WTC11 (cell line): ENCODE data around the gene ADCY5. TPM values are rescaled to one million over a fixed set of nuclear protein-coding genes. Genes with fewer than 3 reads are reported as not detected.

Experiments used
- ATAC-seq: fragments of 200-7000 bp; cut with Tn5 transposase; 2 replicates; pipeline ENCODE4 v1.10.0; 2021; ENCODE audit warnings: mild to moderate bottlenecking, moderate library complexity
- CTCF ChIA-PET: fragments of 300-600 bp; sonication (Branson Sonifier 250); formaldehyde crosslinking; loops from one replicate; lab custom pipeline; 2021; ENCODE audit warnings: antibody characterized with exemption; lab: Charles Lee
- POLR2A ChIA-PET: fragments of 350-600 bp; sonication (Branson Sonifier 250); formaldehyde crosslinking; loops from one replicate; lab custom pipeline; 2021; ENCODE audit warnings: antibody characterized with exemption; lab: Charles Lee
- DNase-seq: peaks from one replicate; pipeline ENCODE4 v3.0.0; 2021; ENCODE audit warnings: low spot score
- H3K27ac Mint-ChIP-seq: 2 replicates; pipeline ENCODE4 v1.8.0; 2021; ENCODE audit warnings: mixed read lengths
- H3K27me3 Mint-ChIP-seq: 2 replicates; pipeline ENCODE4 v1.8.0; 2021; ENCODE audit warnings: low read depth, mild to moderate bottlenecking, moderate library complexity, mixed read lengths
- H3K36me3 Mint-ChIP-seq: 2 replicates; pipeline ENCODE4 v1.8.0; 2021; ENCODE audit warnings: mixed read lengths
- H3K4me1 Mint-ChIP-seq: 2 replicates; pipeline ENCODE4 v1.8.0; 2022; ENCODE audit warnings: mixed read lengths
- H3K4me3 Mint-ChIP-seq: 2 replicates; pipeline ENCODE4 v1.8.0; 2021; ENCODE audit warnings: mild to moderate bottlenecking, moderate library complexity, mixed read lengths
- H3K9me3 Mint-ChIP-seq: 2 replicates; pipeline ENCODE4 v1.8.0; 2021; ENCODE audit warnings: mixed read lengths
- CREM ChIP-seq: sonication (generic); formaldehyde crosslinking; IDR thresholded peaks from 2 replicates; pipeline ENCODE4 v1.8.1; 2022; ENCODE audit warnings: mild to moderate bottlenecking, missing genetic modification reagents, moderate library complexity
- ETV6 ChIP-seq: sonication (generic); formaldehyde crosslinking; IDR thresholded peaks from 2 replicates; pipeline ENCODE4 v1.8.1; 2022; ENCODE audit warnings: mild to moderate bottlenecking, missing genetic modification reagents
- FOXP1 ChIP-seq: sonication (generic); formaldehyde crosslinking; IDR thresholded peaks from 2 replicates; pipeline ENCODE4 v1.8.0; 2022; ENCODE audit warnings: missing genetic modification reagents, mild to moderate bottlenecking, moderate library complexity, borderline replicate concordance
- GABPB1 ChIP-seq: sonication (generic); formaldehyde crosslinking; IDR thresholded peaks from 2 replicates; pipeline ENCODE4 v1.8.1; 2023; ENCODE audit warnings: mild to moderate bottlenecking, missing genetic modification reagents
- GTF2I ChIP-seq: fragments of 250-450 bp; sonication (Bioruptor Pico); conservative IDR thresholded peaks from 2 replicates; pipeline ENCODE4 v1.4.0; 2021; ENCODE audit warnings: mild to moderate bottlenecking
- MYBL2 ChIP-seq: sonication (generic); formaldehyde crosslinking; IDR thresholded peaks from 2 replicates; pipeline ENCODE4 v1.8.1; 2023; ENCODE audit warnings: mild to moderate bottlenecking, moderate library complexity, missing genetic modification reagents
- SP1 ChIP-seq: sonication (generic); formaldehyde crosslinking; conservative IDR thresholded peaks from 2 replicates; pipeline ENCODE4 v1.8.1; 2022; ENCODE audit warnings: missing genetic modification reagents
- ZNF121 ChIP-seq: sonication (generic); formaldehyde crosslinking; IDR thresholded peaks from 2 replicates; pipeline ENCODE4 v1.8.0; 2023; ENCODE audit warnings: missing genetic modification reagents
- ZNF263 ChIP-seq: sonication (generic); formaldehyde crosslinking; IDR thresholded peaks from 2 replicates; pipeline ENCODE4 v1.8.1; 2022; ENCODE audit warnings: low read depth, mild to moderate bottlenecking, moderate library complexity, missing genetic modification reagents
- ZNF317 ChIP-seq: sonication (generic); formaldehyde crosslinking; IDR thresholded peaks from 2 replicates; pipeline ENCODE4 v1.8.1; 2023; ENCODE audit warnings: low read depth, mild to moderate bottlenecking, moderate library complexity, missing genetic modification reagents, borderline replicate concordance
- total RNA-seq: library from RNA; stranded (reverse); gene quantifications from 3 replicates; pipeline ENCODE4 v1.2.3, GENCODE V29; 2021
- TF ChIP-seq, protein P1 (sequence below): sonication (generic); formaldehyde crosslinking; IDR thresholded peaks from 2 replicates; pipeline ENCODE4 v1.8.1; 2023; ENCODE audit warnings: mild to moderate bottlenecking, missing genetic modification reagents
- TF ChIP-seq, protein P2 (sequence below): sonication (generic); formaldehyde crosslinking; IDR thresholded peaks from 2 replicates; pipeline ENCODE4 v1.8.1; 2022; ENCODE audit warnings: mild to moderate bottlenecking, moderate library complexity, missing genetic modification reagents
- TF ChIP-seq, protein P3 (sequence below): fragments of 200-600 bp; IDR thresholded peaks from 2 replicates; pipeline ENCODE4 v1.8.0; 2022; ENCODE audit warnings: antibody characterized with exemption
- TF ChIP-seq, protein P4 (sequence below): sonication (generic); formaldehyde crosslinking; IDR thresholded peaks from 2 replicates; pipeline ENCODE4 v1.8.0; 2022; ENCODE audit warnings: mild to moderate bottlenecking, missing genetic modification reagents
- TF ChIP-seq, protein P5 (sequence below): fragments of 250-450 bp; sonication (Bioruptor Pico); IDR thresholded peaks from 2 replicates; pipeline ENCODE4 v2.1.2; 2022; ENCODE audit warnings: mild to moderate bottlenecking, moderate library complexity
- TF ChIP-seq, protein P6 (sequence below): fragments of 250-450 bp; sonication (Bioruptor Pico); IDR thresholded peaks from 2 replicates; pipeline ENCODE4 v1.9.0; 2021; ENCODE audit warnings: mild to moderate bottlenecking

The ADCY5 gene
- total RNA-seq, 1 experiment from 2014 or later, result 23.5 TPM

DNA sequence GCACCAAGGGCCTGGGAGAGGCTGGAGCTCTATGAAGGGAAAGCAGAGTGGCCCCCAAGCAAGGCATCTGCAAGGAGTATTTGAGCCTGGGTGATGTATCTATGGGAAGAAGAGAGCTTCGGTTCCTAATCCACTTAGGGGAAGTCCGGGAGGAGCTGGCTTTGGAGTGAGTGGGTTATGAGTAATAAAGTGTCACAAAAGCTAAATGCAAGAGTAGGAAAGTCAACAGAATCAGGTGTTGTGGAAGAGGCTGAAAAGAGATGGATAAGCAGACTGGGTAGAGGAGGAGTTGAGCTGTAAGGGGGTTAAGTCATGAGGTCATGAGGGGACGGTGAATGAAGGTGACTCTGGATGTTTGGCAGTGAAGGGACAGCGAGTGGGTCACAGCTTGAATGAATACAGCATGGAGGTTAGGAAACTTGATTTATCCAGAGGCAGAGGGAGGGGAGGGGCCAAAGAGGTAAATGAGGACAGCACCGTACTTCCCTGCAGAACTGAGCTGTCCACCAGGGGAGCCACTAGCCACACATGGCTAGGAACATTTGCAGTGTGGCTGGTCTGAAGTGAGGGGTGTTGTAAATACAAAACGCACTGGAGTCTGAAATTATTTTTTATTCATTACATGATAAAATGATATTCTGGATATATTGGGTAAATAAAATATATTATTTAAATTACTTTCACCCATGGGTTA lies 83.3 kb downstream of the ADCY5 start:
- CTCF ChIA-PET, result interaction anchor here (0.6 to 3.1 kb wide), 35 partner anchors 9 to 387 kb away, joined by 3 to 32 read pairs (median 5); partner anchors contain the start of genes ADCY5 and SEC22A
- H3K9me3 Mint-ChIP-seq, result peaks cover 19% of the 10 kb centered on the region
- peak; percentile 67 for DNase-seq
- no peak overlapping the region for H3K27ac Mint-ChIP-seq
- H3K36me3 Mint-ChIP-seq, result peaks cover 7% of the 10 kb centered on the region; the same call in 1 of the 2 replicates
- H3K4me1 Mint-ChIP-seq, result peaks cover 4% of the 10 kb centered on the region
- TF ChIP-seq MYBL2 (no peak), SP1 (CRISPR knock-in tag) (no peak), ZNF317 (CRISPR knock-in tag) (no peak), ZNF263 (CRISPR knock-in tag) (no peak), FOXP1 (CRISPR knock-in tag) (no peak), ETV6 (no peak), ZNF121 (CRISPR knock-in tag) (peak; percentile 77)
- TF ChIP-seq, protein P1, sequence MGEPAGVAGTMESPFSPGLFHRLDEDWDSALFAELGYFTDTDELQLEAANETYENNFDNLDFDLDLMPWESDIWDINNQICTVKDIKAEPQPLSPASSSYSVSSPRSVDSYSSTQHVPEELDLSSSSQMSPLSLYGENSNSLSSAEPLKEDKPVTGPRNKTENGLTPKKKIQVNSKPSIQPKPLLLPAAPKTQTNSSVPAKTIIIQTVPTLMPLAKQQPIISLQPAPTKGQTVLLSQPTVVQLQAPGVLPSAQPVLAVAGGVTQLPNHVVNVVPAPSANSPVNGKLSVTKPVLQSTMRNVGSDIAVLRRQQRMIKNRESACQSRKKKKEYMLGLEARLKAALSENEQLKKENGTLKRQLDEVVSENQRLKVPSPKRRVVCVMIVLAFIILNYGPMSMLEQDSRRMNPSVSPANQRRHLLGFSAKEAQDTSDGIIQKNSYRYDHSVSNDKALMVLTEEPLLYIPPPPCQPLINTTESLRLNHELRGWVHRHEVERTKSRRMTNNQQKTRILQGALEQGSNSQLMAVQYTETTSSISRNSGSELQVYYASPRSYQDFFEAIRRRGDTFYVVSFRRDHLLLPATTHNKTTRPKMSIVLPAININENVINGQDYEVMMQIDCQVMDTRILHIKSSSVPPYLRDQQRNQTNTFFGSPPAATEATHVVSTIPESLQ (CRISPR knock-in tag), result no peak
- TF ChIP-seq, protein P2, sequence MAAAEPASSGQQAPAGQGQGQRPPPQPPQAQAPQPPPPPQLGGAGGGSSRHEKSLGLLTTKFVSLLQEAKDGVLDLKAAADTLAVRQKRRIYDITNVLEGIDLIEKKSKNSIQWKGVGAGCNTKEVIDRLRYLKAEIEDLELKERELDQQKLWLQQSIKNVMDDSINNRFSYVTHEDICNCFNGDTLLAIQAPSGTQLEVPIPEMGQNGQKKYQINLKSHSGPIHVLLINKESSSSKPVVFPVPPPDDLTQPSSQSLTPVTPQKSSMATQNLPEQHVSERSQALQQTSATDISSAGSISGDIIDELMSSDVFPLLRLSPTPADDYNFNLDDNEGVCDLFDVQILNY (CRISPR knock-in tag), result no peak
- TF ChIP-seq, protein P3, sequence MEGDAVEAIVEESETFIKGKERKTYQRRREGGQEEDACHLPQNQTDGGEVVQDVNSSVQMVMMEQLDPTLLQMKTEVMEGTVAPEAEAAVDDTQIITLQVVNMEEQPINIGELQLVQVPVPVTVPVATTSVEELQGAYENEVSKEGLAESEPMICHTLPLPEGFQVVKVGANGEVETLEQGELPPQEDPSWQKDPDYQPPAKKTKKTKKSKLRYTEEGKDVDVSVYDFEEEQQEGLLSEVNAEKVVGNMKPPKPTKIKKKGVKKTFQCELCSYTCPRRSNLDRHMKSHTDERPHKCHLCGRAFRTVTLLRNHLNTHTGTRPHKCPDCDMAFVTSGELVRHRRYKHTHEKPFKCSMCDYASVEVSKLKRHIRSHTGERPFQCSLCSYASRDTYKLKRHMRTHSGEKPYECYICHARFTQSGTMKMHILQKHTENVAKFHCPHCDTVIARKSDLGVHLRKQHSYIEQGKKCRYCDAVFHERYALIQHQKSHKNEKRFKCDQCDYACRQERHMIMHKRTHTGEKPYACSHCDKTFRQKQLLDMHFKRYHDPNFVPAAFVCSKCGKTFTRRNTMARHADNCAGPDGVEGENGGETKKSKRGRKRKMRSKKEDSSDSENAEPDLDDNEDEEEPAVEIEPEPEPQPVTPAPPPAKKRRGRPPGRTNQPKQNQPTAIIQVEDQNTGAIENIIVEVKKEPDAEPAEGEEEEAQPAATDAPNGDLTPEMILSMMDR, result peak; percentile 39; the same call in 1 of the 2 replicates
- TF ChIP-seq, protein P4, sequence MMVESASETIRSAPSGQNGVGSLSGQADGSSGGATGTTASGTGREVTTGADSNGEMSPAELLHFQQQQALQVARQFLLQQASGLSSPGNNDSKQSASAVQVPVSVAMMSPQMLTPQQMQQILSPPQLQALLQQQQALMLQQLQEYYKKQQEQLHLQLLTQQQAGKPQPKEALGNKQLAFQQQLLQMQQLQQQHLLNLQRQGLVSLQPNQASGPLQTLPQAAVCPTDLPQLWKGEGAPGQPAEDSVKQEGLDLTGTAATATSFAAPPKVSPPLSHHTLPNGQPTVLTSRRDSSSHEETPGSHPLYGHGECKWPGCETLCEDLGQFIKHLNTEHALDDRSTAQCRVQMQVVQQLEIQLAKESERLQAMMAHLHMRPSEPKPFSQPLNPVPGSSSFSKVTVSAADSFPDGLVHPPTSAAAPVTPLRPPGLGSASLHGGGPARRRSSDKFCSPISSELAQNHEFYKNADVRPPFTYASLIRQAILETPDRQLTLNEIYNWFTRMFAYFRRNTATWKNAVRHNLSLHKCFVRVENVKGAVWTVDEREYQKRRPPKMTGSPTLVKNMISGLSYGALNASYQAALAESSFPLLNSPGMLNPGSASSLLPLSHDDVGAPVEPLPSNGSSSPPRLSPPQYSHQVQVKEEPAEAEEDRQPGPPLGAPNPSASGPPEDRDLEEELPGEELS (CRISPR knock-in tag), result no peak
- TF ChIP-seq, all 79 proteins: peak for 2
- Mint-ChIP-seq H3K4me3 (no peak overlapping the region), H3K27me3 (peaks cover 9% of the 10 kb centered on the region)
- POLR2A ChIA-PET, result interaction anchor here (0.7 kb wide), 1 partner anchor 51 kb away, joined by 4 read pairs; no protein-coding TSS in a partner anchor
- peak; percentile 98 for ATAC-seq

DNA sequence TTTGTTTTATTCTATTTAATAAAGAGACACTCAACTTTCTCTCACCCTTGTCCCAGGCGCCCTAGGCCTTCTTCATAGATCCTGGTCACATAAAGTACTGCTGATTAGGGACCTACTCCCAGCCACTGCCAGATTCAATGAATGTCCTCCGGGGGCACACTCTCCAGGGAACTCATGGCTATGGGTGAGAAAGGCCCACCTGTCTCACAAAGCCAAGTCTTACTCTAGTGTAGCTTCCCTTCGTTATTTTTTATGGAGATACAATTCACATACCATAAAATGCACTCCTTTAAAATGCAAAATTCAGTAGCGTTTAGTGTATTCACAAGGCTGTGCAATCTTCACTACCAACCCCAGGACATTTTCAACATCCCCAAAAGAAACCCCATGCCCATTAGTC lies 87.8 kb downstream of the ADCY5 start:
- Mint-ChIP-seq H3K36me3 (no peaks in the 10 kb centered on the region), H3K4me3 (no peak overlapping the region), H3K27me3 (peaks cover 19% of the 10 kb centered on the region), H3K4me1 (peaks cover 8% of the 10 kb centered on the region), H3K9me3 (no peaks in the 10 kb centered on the region), H3K27ac (no peak overlapping the region)
- ATAC-seq (peak; percentile 61), DNase-seq (peak; percentile 43)
- ChIA-PET CTCF (interaction anchor here (0.7 to 2.1 kb wide), 7 partner anchors 14 to 128 kb away, joined by 3 to 7 read pairs (median 5); no protein-coding TSS in a partner anchor), POLR2A (no interaction called here)
- TF ChIP-seq, protein P4 (CRISPR knock-in tag), result no peak
- TF ChIP-seq GABPB1 (CRISPR knock-in tag) (no peak), CREM (CRISPR knock-in tag) (no peak), GTF2I (CRISPR knock-in tag) (no peak)
- TF ChIP-seq, protein P5, sequence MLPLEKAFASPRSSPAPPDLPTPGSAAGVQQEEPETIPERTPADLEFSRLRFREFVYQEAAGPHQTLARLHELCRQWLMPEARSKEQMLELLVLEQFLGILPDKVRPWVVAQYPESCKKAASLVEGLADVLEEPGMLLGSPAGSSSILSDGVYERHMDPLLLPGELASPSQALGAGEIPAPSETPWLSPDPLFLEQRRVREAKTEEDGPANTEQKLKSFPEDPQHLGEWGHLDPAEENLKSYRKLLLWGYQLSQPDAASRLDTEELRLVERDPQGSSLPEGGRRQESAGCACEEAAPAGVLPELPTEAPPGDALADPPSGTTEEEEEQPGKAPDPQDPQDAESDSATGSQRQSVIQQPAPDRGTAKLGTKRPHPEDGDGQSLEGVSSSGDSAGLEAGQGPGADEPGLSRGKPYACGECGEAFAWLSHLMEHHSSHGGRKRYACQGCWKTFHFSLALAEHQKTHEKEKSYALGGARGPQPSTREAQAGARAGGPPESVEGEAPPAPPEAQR (CRISPR knock-in tag), result no peak
- TF ChIP-seq, protein P6, sequence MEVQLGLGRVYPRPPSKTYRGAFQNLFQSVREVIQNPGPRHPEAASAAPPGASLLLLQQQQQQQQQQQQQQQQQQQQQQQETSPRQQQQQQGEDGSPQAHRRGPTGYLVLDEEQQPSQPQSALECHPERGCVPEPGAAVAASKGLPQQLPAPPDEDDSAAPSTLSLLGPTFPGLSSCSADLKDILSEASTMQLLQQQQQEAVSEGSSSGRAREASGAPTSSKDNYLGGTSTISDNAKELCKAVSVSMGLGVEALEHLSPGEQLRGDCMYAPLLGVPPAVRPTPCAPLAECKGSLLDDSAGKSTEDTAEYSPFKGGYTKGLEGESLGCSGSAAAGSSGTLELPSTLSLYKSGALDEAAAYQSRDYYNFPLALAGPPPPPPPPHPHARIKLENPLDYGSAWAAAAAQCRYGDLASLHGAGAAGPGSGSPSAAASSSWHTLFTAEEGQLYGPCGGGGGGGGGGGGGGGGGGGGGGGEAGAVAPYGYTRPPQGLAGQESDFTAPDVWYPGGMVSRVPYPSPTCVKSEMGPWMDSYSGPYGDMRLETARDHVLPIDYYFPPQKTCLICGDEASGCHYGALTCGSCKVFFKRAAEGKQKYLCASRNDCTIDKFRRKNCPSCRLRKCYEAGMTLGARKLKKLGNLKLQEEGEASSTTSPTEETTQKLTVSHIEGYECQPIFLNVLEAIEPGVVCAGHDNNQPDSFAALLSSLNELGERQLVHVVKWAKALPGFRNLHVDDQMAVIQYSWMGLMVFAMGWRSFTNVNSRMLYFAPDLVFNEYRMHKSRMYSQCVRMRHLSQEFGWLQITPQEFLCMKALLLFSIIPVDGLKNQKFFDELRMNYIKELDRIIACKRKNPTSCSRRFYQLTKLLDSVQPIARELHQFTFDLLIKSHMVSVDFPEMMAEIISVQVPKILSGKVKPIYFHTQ (CRISPR knock-in tag), result no peak
